ENCODE measurements around the gene KRTAP12-4.
"Not testable (repeated sequence)": the region's sequence is repeated elsewhere in the genome, so short reads cannot be mapped to it uniquely, and the experiment has no call there.

DNA sequence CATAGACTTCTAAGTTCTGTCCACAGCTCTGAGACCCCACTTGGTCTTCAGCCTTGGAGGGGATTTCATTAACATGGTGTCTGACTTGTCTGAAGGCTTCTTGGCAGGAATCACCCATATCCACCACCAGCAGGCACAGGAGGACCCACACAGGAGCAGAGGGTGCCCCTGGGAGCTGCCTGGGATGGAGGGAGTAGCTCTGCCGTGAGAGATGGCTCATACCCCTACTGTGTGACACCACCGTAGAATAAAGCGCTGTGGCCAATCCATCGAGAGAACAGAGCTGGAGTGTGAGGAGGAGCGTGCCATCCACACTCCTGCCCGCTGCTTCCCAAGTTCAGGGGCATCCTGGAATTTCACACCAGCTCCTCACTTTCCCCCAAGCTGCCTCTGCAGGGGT, 30.6 kb upstream of the KRTAP12-4 start:
- TF ChIP-seq, protein P1, sequence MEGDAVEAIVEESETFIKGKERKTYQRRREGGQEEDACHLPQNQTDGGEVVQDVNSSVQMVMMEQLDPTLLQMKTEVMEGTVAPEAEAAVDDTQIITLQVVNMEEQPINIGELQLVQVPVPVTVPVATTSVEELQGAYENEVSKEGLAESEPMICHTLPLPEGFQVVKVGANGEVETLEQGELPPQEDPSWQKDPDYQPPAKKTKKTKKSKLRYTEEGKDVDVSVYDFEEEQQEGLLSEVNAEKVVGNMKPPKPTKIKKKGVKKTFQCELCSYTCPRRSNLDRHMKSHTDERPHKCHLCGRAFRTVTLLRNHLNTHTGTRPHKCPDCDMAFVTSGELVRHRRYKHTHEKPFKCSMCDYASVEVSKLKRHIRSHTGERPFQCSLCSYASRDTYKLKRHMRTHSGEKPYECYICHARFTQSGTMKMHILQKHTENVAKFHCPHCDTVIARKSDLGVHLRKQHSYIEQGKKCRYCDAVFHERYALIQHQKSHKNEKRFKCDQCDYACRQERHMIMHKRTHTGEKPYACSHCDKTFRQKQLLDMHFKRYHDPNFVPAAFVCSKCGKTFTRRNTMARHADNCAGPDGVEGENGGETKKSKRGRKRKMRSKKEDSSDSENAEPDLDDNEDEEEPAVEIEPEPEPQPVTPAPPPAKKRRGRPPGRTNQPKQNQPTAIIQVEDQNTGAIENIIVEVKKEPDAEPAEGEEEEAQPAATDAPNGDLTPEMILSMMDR (IDR thresholded peaks at IDR 0.05; ENCODE audit: extremely low read depth in 1 of 2, insufficient read depth in 1 of 2, low read depth in 1 of 2, low read length in 2 of 2): not testable (repeated sequence)
- TF ChIP-seq POLR2A (IDR thresholded peaks at IDR 0.05; ENCODE audit: low read depth, low read length); JUN (IDR thresholded peaks at IDR 0.05; ENCODE audit: borderline replicate concordance, insufficient read depth, insufficient read length, low read depth); MYC (IDR thresholded peaks at IDR 0.05; ENCODE audit: low read depth, low read length); EZH2 (IDR thresholded peaks at IDR 0.05; ENCODE audit: borderline replicate concordance, low read depth, low read length, severe bottlenecking): not testable (repeated sequence)
- TF ChIP-seq, protein P2, sequence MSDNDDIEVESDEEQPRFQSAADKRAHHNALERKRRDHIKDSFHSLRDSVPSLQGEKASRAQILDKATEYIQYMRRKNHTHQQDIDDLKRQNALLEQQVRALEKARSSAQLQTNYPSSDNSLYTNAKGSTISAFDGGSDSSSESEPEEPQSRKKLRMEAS (IDR thresholded peaks at IDR 0.05; ENCODE audit: insufficient read depth, insufficient read length): not testable (repeated sequence)
